Activated CD4-positive, alpha-beta T cell treated with anti-CD3 and anti-CD28 coated beads for 24 hours (primary cell): ENCODE data around the gene FER1L5.
"Not testable (repeated sequence)": the region's sequence is repeated elsewhere in the genome, so short reads cannot be mapped to it uniquely, and the experiment has no call there.

Experiments used
- DNase-seq, 2 donors: peaks; one replicate each; pipeline ENCODE4 v3.0.0-alpha.2; 2020; ENCODE audit warnings: low read depth in 2 of 2

FER1L5 gene

GRCh38 chr2:96636551-96637171 is 5.9 kb upstream of the FER1L5 start:
- DNase-seq = no peak

GRCh38 chr2:96637385-96638143 is 5.0 kb upstream of the FER1L5 start:
- DNase-seq = peak; percentile 64 to 68

- DNase-seq = peak; percentile 79
Measured at GRCh38 chr2:96638144-96639121, 4.1 kb upstream of the FER1L5 start, which contains the start of gene KANSL3. TSS of gene KANSL3 (minus strand) at chr2:96638312. CDS start at chr2:96637135, 1,177 bp downstream.

GRCh38 chr2:96647681-96648080 is 5.1 kb downstream of the FER1L5 start:
- no peak for DNase-seq

- DNase-seq = no peak
Measured at GRCh38 chr2:96648306-96648930, 5.9 kb downstream of the FER1L5 start.

GRCh38 chr2:96649342-96649741 is 6.8 kb downstream of the FER1L5 start:
- DNase-seq = no peak

- DNase-seq = no peak
Measured at GRCh38 chr2:96651793-96652192, 9.2 kb downstream of the FER1L5 start.

GRCh38 chr2:96654791-96655190 is 12.2 kb downstream of the FER1L5 start:
- DNase-seq = not testable (repeated sequence)

- DNase-seq = no peak
Measured at GRCh38 chr2:96655526-96655925, 13.0 kb downstream of the FER1L5 start.

- no peak for DNase-seq
Measured at GRCh38 chr2:96656540-96656939, 14.0 kb downstream of the FER1L5 start.

GRCh38 chr2:96661324-96661723 is 18.8 kb downstream of the FER1L5 start:
- no peak for DNase-seq

- no peak for DNase-seq
Measured at GRCh38 chr2:96662360-96662759, 19.8 kb downstream of the FER1L5 start.

GRCh38 chr2:96663177-96663576 is 20.6 kb downstream of the FER1L5 start:
- DNase-seq = no peak

GRCh38 chr2:96663829-96664228 is 21.3 kb downstream of the FER1L5 start:
- no peak for DNase-seq

- DNase-seq = no peak
Measured at GRCh38 chr2:96664366-96664925, 21.9 kb downstream of the FER1L5 start.

- DNase-seq = no peak
Measured at GRCh38 chr2:96665083-96665569, 22.6 kb downstream of the FER1L5 start.

GRCh38 chr2:96665717-96666116 is 23.2 kb downstream of the FER1L5 start:
- not testable (repeated sequence) for DNase-seq

GRCh38 chr2:96668771-96669170 is 26.2 kb downstream of the FER1L5 start:
- no peak for DNase-seq

- no peak for DNase-seq
Measured at GRCh38 chr2:96669539-96670215, 27.1 kb downstream of the FER1L5 start.

- no peak for DNase-seq
Measured at GRCh38 chr2:96679848-96680247, 37.3 kb downstream of the FER1L5 start.
